COR-L47 (cell line): Measurements from ENCODE around the gene GSKIP.
A peak's percentile ranks its signal among the peaks of the same experiment; 100 is the strongest.

Experiments
- DNase-seq: peaks from one replicate; lab custom pipeline; 2025; lab: John Stamatoyannopoulos, UW

The GSKIP gene

DNA sequence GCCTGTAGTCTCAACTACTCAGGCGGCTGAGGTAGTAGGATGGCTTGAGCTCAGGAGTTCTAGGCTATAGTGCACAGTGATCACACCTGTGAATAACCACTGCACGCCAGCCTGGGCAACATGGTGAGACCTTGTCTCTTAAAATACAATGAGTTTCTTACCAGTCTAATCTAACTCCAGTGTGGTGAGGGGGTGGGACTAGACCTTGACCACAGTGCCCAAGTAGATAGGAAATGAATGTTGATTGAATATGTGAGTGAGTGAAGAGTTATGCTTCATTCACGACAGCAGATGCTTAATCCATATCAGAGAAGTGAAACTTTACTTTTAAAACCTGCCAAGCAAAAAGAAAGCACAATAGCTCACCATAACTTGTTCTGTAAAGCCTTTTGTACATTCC, 17.4 kb downstream of the GSKIP start:
- DNase-seq: no peak

DNA sequence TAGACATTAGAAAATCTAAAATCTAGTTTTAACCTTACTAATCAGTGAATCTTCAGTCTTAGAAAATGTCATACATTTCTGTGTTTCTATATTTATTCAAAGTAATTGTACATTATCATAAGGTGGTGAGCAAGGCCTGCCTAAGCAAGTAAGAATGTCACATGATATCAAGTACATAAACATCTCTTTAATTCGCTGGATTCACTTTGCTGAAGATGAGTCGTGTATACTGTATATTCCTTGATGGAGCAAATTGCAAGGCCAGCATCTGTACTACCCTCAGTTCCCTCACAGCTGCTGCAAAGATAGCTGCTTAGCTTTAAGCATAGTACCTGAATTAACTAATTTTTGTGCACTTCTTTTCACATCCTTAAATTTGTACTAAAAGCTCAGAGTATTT, 20.1 kb downstream of the GSKIP start:
- DNase-seq: no peak

DNA sequence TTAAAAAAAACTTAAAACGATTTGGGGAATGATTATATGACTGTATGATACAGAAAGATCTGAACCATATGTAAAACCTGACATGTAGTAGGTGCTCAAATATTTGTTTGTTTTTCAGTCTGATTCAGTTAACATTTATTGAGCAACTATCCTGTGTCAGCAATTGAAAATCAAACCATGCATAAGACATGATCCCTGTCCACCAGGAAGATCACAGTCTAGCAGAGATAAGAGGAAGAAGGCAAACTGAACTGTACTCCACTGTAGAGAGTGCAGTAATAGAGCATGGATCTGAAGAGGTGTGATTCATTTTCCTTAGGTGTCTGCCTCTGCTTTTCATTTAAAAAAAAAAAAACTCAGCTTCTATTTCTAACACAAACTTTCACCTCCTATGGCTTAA, 20.7 kb downstream of the GSKIP start:
- no peak for DNase-seq

DNA sequence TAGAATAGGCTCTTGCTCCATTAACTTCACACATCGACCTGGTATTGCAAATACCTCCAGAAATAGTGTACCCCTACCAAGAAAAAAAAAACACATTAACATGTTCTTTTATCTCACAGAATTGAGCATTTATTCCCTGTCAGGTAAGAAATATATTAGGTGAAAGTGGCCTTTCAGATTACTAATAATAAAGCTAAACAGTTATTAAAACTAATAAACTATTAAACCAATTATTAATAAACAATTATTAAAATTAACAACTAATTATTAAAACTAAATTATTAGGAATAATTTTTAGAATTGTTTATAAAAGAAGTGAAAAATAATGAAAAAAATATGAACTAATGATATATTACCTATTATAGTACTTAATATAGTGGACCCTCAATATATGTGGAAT, 21.4 kb downstream of the GSKIP start:
- no peak for DNase-seq

DNA sequence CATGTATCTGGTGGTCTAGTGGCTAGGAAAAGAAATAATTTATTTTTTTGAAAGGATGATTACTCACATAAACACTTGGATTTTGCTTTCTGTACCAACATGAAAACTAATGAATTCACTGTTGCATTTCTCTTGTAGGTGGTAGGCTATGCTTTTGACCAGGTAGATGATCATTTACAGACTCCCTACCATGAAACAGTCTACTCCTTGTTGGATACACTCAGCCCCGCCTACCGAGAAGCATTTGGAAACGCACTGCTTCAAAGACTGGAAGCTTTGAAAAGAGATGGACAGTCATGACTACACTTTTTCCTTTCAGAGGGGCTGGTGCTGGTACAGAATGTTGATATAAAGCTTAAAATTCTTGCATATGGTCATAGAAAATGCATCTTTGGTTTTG, 22.1 kb downstream of the GSKIP start:
- DNase-seq: no peak

DNA sequence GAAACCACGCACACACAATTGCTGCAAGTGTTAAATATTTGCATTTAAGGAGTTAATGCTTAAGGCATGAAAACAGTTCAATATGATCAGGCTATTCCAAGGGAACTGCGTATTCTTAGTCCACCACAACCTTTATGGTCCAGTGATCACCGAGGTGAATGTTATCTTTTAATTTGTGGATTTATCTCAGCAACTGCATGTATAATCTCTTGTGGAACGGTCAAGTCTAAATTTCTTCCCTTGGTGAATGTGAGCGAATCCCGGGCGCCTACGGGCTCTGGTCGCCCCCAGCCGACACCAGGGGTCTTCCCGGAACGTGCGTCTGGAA, 27.6 kb downstream of the GSKIP start:
- no peak for DNase-seq

DNA sequence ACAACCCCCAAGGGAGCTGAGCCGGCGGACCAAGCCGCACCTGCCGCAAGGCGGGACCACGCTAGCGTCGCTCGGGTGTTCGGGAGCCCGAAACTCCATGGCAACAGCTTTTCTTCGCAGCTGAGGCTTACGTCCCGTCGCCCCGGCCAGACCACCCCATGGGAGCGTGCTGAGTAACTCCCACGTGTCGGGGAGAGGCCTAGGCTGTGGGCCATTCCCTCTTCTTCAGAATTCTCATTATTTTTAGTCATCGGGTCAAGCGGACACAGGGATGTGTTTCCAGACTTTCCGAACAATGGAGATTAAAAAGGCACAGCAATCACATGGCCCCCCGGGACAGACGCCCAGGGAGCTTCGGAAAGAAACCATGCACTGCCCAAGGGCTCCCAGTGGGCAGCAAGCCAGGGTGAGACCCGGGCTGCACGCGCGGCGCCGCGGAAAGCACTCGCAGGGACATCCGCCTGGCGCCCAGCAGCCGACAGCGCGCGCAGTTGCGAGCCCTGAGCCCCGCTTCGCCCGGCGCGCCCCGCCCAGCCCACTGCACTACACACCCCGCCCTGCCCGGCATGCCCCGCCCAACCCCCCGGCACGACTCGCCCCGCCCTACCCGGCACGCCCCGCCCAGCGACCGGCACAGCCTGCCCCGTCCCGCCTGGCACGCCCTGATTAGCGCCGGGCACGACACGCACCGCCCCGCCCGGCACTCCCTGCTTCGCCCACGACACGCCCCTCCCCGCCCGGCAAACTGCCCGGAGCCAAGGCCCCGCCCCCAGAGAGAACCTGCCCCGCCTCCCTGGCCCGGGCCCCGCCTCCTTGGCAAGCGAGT, 28.2 kb downstream of the GSKIP start:
- DNase-seq: peak; percentile 98

DNA sequence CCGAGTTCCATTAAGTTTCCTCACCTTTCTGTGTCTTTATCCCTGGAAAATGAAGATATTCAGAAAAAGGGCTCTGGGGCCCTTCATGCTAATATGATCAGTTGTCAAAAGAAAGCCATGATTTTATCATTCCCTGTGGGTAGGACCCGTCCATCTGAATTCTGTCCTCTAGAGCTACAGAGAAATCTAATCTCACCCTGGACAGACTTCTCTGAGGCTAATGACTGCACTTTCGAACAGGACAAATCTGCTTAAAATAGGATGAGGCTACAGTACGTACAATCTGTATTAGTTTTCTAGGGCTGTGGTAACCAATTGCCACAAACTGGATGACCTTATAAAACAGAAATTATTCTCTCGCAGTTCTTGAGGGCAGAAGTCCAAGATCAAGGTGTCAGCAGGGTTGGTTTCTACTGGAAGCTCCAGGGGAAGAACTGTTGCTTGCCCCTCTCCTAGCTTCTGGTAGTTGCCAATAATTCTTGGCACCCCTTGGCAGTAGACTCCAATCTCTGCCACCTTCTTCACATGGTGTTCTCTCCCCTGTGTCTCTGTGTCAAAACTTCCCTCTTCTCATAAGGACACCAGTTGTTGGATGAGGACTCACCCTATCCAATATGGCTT, 29.9 kb downstream of the GSKIP start:
- no peak for DNase-seq

DNA sequence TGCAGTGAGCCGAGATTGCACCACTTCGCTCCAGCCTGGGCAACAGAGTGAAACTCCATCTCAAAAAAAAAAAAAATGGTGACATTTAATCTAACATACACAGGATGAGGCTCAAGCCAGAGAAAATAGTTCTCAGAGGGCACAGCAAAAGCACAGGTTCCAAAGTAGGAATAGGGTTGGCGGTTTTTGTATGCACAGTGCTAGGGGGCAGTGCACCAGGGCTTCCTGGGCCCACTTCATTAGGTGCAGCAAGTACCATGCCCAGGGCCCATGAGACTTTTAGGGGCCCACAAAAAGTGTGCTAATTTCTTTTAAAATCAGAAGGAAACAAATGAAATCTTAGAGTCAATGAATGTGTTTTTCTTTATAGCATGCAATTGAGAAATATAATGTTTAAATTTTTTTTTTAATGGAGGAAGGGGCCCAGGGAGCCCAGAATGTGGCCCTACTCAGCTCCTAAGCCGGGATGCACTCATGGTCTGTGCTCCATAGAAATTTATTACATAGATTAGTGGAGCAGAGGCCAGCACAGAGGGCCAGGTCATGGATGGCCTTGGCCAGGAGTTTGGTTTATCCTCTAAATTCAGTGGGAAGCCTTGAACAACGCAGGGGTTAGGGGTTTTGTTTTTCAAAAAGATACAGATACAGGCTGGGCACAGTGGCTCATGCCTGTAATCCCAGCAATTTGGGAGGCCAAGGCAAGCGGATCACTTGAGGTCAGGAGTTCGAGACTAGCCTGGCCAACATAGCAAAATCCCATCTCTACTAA, 30.9 kb downstream of the GSKIP start:
- DNase-seq: no peak

DNA sequence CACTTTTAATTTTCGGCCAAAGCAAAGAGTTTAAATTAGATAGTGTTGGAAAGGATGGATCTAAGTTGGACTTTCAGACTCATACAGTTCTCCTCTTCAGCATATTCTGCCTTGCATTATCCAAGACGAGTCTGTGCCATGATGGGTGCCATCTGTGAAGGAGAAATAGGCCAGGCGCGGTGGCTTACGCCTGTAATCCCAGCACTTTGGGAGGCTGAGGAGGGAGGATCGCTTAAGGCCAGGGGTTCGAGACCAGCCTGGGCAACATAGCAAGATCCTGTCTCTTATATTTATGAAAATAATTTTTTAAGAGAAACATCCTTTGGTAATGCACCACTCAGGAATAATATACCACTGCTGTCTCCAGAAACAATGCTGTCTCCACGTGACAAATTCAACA, 35.1 kb downstream of the GSKIP start:
- DNase-seq: no peak

DNA sequence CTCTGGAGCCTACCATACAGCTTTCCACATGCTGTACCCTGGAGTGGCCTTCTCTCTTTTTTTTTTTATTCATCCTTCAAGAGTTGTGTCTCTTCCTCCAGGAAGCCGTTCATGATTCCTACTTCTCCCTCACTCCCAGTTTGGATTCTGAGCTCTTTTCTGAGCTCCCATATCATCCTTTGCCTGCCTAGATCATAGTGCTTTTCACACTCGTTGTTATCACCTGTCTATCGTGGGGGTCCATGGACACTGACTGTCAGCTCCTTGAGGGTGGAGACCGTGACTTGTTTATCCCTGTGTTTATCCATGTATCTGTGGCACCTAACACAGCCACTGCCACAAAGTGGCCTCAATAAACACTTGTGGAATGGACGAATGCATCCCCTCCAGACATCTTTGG, 35.6 kb downstream of the GSKIP start:
- no peak for DNase-seq

DNA sequence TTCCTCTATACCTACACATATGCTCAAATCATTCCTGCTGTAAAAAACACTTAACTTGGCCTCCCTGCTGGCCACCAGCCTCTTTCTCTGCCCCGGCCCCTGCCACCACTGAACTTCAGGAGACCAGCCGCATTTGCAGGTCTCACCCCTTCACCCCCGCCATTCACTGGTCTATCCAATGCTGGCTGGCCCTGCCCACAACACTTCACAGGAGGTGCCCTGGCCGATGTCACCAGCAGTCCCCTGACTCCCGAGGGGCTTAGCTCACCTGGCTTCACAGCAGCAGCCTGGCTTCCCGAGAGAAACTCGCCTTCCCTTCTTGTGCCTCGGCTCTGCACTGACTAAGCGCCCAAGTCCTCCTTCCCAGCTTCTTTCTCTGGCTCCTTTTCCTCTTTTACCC, 36.1 kb downstream of the GSKIP start:
- no peak for DNase-seq

DNA sequence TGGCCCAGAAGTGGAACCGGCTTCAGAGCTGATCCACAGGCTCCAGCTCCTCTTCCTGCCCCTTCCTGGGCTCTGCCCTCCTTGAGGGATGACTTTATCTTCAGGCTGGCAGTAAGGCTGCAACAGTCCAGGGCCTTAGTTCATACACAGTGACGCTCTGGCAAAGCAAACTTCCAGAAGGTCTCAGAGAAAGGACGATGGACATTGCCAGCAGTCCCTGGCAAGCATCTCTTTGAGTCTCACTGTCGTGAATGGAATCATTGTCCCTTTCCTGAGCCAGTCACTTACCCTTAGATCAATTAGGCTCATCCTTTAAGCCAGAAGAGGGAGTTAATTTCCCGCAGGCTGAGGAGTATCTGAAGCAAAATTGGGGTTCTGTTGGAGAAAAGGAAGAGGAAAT, 37.2 kb downstream of the GSKIP start:
- DNase-seq: no peak

DNA sequence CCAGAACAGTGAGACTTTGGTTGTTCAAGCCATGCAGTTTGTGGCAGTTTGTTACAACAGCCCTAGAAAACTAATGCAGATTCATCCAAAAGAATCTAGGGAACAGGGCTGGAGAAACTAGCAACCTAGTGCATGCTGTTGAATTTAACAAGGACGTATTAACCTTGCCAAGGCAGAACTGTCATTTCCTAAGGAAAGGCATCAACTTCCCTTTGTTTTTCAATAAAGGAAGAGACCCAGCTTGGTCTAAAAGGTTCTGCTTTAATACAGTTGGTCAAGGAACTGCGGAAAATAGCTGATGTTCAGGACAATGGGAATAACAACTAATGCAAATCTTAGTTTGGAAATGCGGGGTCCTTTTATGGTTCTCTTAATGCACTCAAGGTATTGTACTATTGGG, 40.1 kb downstream of the GSKIP start:
- DNase-seq: no peak

DNA sequence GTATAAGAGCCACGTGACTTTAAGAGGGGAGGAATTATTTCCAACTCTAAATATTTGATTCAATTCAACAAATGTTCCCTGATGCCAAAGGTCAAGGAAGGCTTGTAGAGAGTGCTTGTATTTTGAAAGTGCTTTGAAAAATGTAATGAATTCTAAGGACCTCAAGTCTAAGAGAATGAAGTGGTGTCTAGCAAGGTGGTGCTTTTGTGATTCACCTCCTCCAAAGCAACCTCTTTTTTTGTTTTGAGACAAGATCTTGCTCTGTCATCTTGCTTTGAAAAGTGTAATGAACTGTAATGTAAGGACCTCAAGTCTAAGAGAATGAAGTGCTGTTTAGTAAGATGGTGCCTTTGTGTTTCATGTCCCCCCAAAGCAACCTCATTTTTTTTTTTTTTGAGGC, 42.4 kb downstream of the GSKIP start:
- DNase-seq: no peak

DNA sequence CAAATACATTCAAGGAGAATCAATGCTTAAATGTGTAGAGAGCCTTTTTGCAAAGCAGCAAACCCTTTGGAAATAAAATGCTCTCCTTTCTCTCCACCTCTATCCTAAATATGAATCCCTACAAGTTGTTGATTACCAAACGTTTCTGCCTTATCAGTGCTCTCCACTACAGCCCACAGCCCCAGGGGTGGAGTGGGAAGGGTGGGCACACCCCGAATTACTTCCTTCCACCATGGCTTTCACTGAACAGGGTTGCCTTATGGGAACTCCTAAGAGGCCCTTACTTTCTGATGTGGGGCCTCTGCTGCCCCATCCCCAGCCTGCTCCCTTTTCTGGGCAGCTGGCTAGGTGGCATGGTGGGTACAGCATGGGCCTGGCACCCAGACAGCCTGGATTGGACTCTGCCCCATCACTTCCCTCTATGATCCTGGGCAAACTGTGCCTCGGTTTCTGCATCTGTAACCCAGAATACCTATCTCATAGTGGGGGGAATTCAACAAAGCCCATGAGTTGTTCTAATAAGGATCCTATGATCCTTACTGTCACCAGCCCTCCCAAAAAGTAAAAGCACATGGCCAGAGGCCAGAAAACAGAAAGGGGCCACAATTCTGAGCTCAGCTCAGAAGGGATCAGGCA, 44.7 kb downstream of the GSKIP start:
- no peak for DNase-seq

DNA sequence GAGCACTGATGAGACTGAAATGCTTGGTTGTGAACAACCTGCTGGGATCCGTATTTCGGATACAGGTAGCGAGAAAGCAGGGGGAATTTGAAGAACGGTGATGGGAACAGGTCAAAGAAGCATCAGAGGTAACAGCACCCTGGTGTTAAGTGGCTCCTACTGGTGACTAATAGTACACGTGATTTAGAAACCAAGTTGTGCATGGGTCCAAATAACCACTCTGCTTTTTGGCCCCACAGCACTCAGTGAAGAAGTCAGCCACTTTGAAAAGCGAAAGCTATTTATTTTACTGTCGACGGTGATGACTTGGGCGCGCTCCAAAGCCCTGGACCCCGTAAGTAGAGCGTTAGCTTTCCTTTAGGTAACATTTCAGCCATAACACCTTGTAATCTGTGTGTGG, 45.3 kb downstream of the GSKIP start:
- DNase-seq: no peak

DNA sequence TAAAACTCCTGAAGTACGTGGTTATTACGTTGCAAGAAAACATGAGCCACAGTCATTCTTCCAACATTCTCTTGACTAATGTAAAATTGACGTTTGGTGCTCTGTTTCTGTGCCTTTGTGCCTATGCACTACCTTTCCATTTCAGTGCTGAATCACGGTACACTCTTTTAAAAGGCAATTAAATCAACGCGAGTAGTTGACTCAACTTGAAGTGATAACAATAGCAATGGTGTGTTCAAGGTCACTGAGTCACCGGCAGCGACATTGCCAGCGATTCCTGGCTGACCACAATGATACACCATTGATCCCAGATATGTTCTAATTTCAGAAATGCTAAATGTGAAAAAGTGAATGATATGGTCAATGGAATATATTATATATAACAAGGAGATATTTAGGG, 46.4 kb downstream of the GSKIP start:
- DNase-seq: no peak

DNA sequence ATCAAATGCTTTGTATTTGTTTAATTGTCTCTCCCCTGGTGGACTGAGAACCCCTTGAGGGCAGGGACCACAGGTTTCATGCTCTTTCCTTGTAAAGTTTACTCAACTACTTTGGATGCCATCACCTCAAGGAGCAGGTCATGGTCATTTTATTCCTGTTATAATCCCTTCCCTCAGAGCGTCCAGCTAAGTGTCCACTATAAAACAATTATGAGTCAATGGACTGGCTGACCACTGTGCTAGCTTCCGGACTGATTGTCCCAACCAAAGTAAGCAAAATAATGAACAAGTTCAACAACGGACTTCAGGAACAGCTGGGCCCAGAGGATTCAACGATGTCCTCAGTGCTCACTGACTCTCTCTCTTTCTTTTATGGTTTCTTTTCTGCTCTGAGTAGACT, 46.8 kb downstream of the GSKIP start:
- no peak for DNase-seq

DNA sequence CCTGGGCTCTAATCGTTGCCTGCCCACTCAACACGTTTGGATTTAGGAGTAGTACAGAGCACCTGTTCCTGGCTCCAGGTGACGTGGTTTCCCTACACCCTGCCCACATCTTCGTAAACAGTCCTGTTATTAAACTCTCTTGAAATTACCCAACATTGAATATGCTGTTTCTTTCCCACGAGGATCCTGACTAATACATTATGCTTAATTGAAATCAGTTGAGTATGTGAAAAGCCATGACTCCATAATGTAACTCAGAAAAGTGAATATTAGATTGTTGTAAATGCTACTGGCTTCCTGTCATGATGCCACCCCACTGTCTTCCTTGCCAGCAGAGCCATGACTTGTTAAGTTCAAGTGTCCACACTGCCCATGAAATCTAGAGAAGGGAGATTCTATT, 50.2 kb downstream of the GSKIP start:
- no peak for DNase-seq

DNA sequence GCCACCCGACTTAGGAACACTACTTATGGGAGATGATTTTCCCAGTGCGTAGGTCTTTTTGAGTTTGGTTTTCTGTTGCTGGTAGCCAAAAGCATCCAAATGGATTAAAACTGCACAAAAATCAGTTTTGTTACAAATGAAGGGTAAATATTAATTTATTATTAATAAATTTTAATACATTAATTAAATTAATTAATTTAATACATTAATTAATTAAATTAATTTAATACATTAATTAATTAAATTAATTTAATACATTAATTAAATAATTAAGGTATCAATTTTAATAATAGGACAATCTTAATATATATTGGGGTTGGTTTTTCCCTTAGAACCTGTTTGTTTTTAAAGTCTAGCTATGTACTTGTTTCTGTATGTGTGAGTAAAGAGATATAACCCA, 52.2 kb downstream of the GSKIP start:
- no peak for DNase-seq

DNA sequence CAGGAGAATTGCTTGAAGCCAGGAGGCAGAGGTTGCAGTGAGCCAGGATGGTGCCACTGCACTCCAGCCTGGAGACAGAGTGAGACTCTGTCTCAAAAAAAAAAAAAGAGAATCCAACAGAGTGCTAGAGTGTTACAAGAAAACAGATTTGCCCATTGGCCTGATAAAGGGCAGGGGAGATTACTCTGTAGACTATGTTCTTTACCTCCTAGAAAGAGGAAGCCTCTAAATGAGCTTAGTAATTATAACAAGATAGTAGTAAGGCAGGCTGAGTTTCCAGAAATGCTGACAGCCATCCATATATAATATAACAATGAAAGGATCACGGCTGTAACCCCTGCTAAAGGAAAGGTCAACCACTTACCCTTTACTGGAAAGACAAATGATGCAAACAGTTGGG, 53.0 kb downstream of the GSKIP start:
- DNase-seq: no peak

DNA sequence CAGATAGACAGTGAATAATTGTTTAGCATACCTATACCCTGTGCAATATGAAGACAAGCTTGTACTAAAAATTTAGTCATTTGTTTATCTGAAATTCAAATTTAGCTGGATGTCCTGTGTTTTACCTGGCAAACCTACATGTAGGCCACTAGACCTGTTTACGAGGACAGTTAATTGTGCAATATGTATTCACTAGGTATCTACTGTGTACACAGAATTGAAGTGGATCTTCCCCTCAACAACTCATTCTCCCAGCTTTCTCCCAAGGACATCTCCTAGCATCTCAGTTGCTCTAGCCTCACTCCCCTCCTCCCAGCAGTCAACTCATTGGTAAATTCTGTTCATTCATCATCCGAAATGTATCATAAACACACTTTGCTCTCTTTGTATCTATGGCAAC, 53.9 kb downstream of the GSKIP start:
- DNase-seq: no peak
